ENCODE measurements around the gene ANKRD44.

DNA sequence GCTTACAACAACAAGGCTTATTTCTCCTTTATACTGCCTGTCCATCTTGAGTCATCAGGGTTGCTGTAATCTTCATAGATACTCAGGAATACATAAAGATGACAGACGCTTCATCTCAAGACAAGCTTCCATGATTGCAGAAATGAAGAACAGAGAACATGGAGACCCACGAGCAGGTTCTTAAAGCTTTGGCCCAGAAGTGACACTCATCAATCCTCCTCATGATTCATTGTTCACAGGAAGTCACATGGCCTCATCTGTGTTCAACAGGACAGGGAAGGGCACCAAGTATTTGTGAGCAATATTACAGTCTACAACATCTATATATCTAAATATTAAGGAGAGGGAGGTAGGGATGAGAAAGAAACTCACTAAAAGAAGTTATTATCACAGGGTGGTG is 347.5 kb downstream of the ANKRD44 start:
- no peak for TF ChIP-seq POLR2A (IDR thresholded peaks at IDR 0.05)
- TF ChIP-seq, protein P1, sequence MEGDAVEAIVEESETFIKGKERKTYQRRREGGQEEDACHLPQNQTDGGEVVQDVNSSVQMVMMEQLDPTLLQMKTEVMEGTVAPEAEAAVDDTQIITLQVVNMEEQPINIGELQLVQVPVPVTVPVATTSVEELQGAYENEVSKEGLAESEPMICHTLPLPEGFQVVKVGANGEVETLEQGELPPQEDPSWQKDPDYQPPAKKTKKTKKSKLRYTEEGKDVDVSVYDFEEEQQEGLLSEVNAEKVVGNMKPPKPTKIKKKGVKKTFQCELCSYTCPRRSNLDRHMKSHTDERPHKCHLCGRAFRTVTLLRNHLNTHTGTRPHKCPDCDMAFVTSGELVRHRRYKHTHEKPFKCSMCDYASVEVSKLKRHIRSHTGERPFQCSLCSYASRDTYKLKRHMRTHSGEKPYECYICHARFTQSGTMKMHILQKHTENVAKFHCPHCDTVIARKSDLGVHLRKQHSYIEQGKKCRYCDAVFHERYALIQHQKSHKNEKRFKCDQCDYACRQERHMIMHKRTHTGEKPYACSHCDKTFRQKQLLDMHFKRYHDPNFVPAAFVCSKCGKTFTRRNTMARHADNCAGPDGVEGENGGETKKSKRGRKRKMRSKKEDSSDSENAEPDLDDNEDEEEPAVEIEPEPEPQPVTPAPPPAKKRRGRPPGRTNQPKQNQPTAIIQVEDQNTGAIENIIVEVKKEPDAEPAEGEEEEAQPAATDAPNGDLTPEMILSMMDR (IDR thresholded peaks at IDR 0.05 in 4 of 5, conservative IDR thresholded peaks at IDR 0.05 in 1 of 5) = no peak

Data from gastrocnemius medialis (tissue), 4 donors.